A375 (cell line): ENCODE measurements around the gene HNRNPC. TPM values are rescaled to one million over a fixed set of nuclear protein-coding genes. Genes with fewer than 3 reads are reported as not detected.

Source experiments
- total RNA-seq: library from RNA; depleted of rRNA; stranded (reverse); fragments of >200 nt; shearing (Covaris generic); gene quantifications from 2 replicates; pipeline ENCODE4 v1.2.3, GENCODE V29; 2014; rRNA removed

The HNRNPC gene
- total RNA-seq: 780 and 859 TPM in 2 replicates

DNA sequence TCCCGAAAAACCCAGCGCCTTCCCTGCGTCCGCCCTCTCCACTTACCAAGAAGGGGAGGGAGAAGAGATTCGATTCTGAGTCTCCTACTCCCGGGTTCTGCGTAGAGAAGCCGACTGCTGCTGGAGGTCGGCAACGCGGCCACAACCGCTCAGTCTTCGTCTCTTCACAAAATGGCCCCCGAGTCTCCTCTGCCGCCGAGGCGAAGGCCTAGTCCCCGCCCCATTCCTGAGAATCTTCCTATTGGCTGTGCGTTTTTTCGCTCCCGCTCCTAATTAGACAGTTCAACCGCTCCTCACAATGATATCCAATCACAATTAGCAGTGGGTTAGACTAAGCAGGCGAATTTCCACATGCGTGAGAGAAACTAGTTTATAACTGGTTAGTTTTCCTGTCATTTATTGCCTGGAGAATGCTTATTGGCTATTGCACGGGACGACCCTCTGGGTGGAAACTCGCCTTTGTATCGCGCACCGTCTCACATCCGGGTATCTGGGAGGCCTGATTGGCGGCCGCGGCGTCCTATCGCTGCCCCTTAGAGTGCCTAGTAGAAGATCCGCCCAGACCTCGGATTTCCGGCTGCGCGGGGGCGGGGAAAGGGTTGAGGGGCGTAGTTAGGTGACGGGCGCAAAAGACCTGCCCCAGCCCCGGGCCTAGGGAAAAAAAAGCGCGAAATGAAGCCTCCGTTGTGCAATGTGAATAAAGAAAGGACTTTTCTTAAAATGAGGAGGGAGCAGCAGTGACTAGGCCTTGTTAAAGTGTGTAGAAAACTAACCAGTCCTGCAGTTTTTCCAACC is at the start of gene HNRNPC:
Gene HNRNPC (minus strand): TSS at position 191 of the 795 bp plus-strand sequence. CDS start 35,249 bp downstream, outside the sequence.

GRCh38 chr14:21279783-21280182 is 10.5 kb upstream of the HNRNPC start, which contains the start of gene RPGRIP1:
TSS of gene RPGRIP1 (plus strand) at chr14:21280083. CDS start at chr14:21287977, 7,894 bp downstream.

Other genes with a start within 250 kb of the HNRNPC start
- 3.4 and 4.2 TPM in 2 replicates for gene NDRG2, start 244.4 kb downstream of the HNRNPC start, total RNA-seq
- not detected in 2 replicates for gene TPPP2, start 239.2 kb downstream of the HNRNPC start, total RNA-seq
- not detected in 2 replicates for gene RNASE13, start 234.6 kb downstream of the HNRNPC start, total RNA-seq
- not detected in 2 replicates for gene RNASE7, start 227.1 kb downstream of the HNRNPC start, total RNA-seq
- not detected in 2 replicates for gene RNASE8, start 211.6 kb downstream of the HNRNPC start, total RNA-seq
- gene ARHGEF40, start 199.1 kb downstream of the HNRNPC start, total RNA-seq: 25.5 and 27.5 TPM in 2 replicates
- 4.4 and 7.0 TPM in 2 replicates for gene ZNF219, start 170.8 kb downstream of the HNRNPC start, total RNA-seq
- 0.53 TPM in 1 of 2 replicates, not detected in the other for gene TMEM253, start 168.4 kb downstream of the HNRNPC start, total RNA-seq
- gene OR5AU1, start 113.4 kb downstream of the HNRNPC start, total RNA-seq: not detected in 2 replicates
- not detected in 2 replicates for gene RPGRIP1, start 10.6 kb upstream of the HNRNPC start, total RNA-seq
- 104 and 106 TPM in 2 replicates for gene SUPT16H, start 114.6 kb upstream of the HNRNPC start, total RNA-seq
- 39.9 and 45.0 TPM in 2 replicates for gene CHD8, start 186.7 kb upstream of the HNRNPC start, total RNA-seq
- 12.0 and 17.1 TPM in 2 replicates for gene RAB2B, start 207.5 kb upstream of the HNRNPC start, total RNA-seq
- 18.4 and 44.4 TPM in 2 replicates for gene TOX4, start 207.8 kb upstream of the HNRNPC start, total RNA-seq
- gene METTL3, start 241.9 kb upstream of the HNRNPC start, total RNA-seq: 52.6 and 55.3 TPM in 2 replicates